GM23248 (cell line): ENCODE results near the gene ABLIM1.

ENCODE experiments used
- EZH2 ChIP-seq: fragments of 200-600 bp; sonication (generic); IDR thresholded peaks from 2 replicates; pipeline ENCODE4 v1.6.1; 2018; ENCODE audit warnings: antibody characterized with exemption, mild to moderate bottlenecking; ENCODE audit not compliant: insufficient read depth, poor library complexity, severe bottlenecking
- EZH2phosphoT487 ChIP-seq: fragments of 200-600 bp; sonication (generic); IDR thresholded peaks from 2 replicates; pipeline ENCODE4 v1.6.1; 2018; ENCODE audit warnings: antibody characterized with exemption, moderate library complexity, mild to moderate bottlenecking, low read depth; ENCODE audit not compliant: insufficient read depth

GRCh38 chr10:114632869-114633715 lies 25.0 kb downstream of the ABLIM1 start:
- no peak for TF ChIP-seq EZH2
- TF ChIP-seq EZH2phosphoT487: no peak
